Measurements from ENCODE around the gene DNAJC18. TPM values are rescaled to one million over a fixed set of nuclear protein-coding genes. Genes with fewer than 3 reads are reported as not detected.

DNAJC18 gene
- total and polyA plus RNA-seq, 2 of the 8 experiments (the other 6 are each of a cell fraction or from before 2014, with no cell fraction given), result 7.8 to 29.2 TPM

DNA sequence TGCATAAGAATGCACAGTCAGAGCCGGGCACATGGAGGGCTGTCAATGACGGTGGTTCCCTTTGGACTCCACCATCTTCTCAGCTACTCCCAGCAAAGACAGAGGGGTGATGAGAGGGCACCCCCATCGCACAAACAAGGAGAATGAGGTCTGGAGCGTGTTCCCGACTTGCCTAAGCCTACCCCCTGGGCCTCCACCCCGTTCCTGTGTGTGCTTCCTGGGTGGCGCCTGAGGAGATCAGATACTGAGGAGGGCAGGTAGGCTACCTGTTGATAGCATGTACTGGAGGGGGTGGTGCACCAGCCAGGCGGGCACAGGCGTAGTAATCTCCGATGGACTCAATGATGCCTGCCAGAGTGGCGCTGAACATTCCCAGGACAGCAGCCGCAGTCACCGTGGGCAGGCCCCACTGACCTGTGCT is 60.4 kb downstream of the DNAJC18 start:
- Histone ChIP-seq H3K23ac (ENCODE audit: insufficient read length) (no peak overlapping the region), H3K4me3 (ENCODE audit: extremely low read depth in 1 of 4, insufficient read depth in 2 of 4, low read depth in 3 of 4, low read length in 4 of 4) (no peak overlapping the region), H4K91ac (replicated peaks; ENCODE audit: insufficient read length, low read length) (peak overlapping the region; percentile 55), H3K23me2 (ENCODE audit: low read depth, low read length) (no peaks in the 10 kb centered on the region), H3K56ac (replicated peaks; ENCODE audit: insufficient read length, low read depth, low read length) (no peak overlapping the region), H2BK20ac (ENCODE audit: low read length) (no peak overlapping the region), H4K5ac (ENCODE audit: insufficient read length, low read depth, low read length) (no peak overlapping the region), H3K18ac (ENCODE audit: extremely low read depth, low read length) (no peak overlapping the region), H3K4ac (replicated peaks; ENCODE audit: insufficient read length, low read depth, low read length) (no peak overlapping the region), H3K14ac (ENCODE audit: insufficient read length) (no peak overlapping the region), H4K8ac (ENCODE audit: extremely low read depth, insufficient read depth, low read length) (no peak overlapping the region), H3K4me2 (ENCODE audit: insufficient read depth in 1 of 2, low read depth in 2 of 2, low read length in 2 of 2) (no peak overlapping the region), H3K27me3 (replicated peaks in 1 of 4; ENCODE audit: control insufficient read depth in 3 of 4, extremely low read depth in 1 of 4, insufficient read depth in 3 of 4, low read length in 3 of 4) (no peaks in the 10 kb centered on the region), H2BK15ac (ENCODE audit: low read length) (no peak overlapping the region), H2AK5ac (ENCODE audit: low read depth, low read length) (peak overlapping the region; percentile 86; the same call in 1 of the 2 replicates), H3K36me3 (ENCODE audit: control insufficient read depth in 2 of 4, insufficient read depth in 4 of 4, low read length in 3 of 4) (no peaks in the 10 kb centered on the region), H3K79me2 (ENCODE audit: control insufficient read depth in 1 of 2, insufficient read depth in 2 of 2, low read length in 2 of 2) (no peaks in the 10 kb centered on the region), H2AFZ (ENCODE audit: low read length) (no peak overlapping the region), H3K4me1 (replicated peaks in 1 of 4; ENCODE audit: control insufficient read depth in 3 of 4, insufficient read depth in 4 of 4, low read length in 3 of 4) (peaks cover 0 to 11% (median 0%) of the 10 kb centered on the region in 4 experiments; a peak in 2 of 7 replicates), H4K20me1 (replicated peaks in 1 of 2; ENCODE audit: control insufficient read depth in 1 of 2, insufficient read depth in 2 of 2, low read length in 2 of 2) (peaks cover 0 to 5% of the 10 kb centered on the region in 2 experiments), H2BK5ac (ENCODE audit: low read depth, low read length) (0 out of 2 replicates have a peak overlapping the region, but pooled peaks have one; percentile 21), H3K79me1 (ENCODE audit: low read depth, low read length) (peaks cover 2% of the 10 kb centered on the region; the same call in 1 of the 2 replicates), H3K27ac (ENCODE audit: low read depth, low read length) (no peak overlapping the region), H3K9me3 (ENCODE audit: insufficient read depth in 2 of 2, low read depth in 1 of 2, low read length in 1 of 2) (no peaks in the 10 kb centered on the region), H3K9ac (replicated peaks in 1 of 4; ENCODE audit: extremely low read depth in 1 of 4, low read depth in 3 of 4, low read length in 3 of 4) (no peak overlapping the region; a peak in 1 of 7 replicates), H2BK120ac (replicated peaks; ENCODE audit: low read depth, low read length) (no peak overlapping the region), H2BK12ac (ENCODE audit: low read depth, low read length) (no peak overlapping the region)
- POLR2A ChIA-PET (ENCODE audit: partially characterized antibody), result interaction anchor here (0.8 to 3.9 kb wide), 8 partner anchors 9 to 93 kb away, joined by 3 to 13 read pairs (median 4); partner anchors contain the start of gene PAIP2
- DNase-seq (ENCODE audit: low read depth in 1 of 2, low spot score in 2 of 2), result no peak
- WGBS, 2 experiments (ENCODE audit: extremely low coverage in 1 of 2, insufficient coverage in 1 of 2, insufficient read length in 1 of 2, insufficient replicate concordance in 2 of 2, low coverage in 1 of 2, low lambda C conversion rate in 2 of 2, missing lambda C conversion rate in 1 of 2), result 93% methylated on average over 13 of the region's 13 CpGs; no CpG with 5 or more reads in 1 of the 2 experiments
- CTCF ChIA-PET (ENCODE audit: partially characterized antibody), result interaction anchor here (1.2 to 3.6 kb wide), 2 partner anchors 10 to 22 kb away, joined by 3 to 14 read pairs; no protein-coding TSS in a partner anchor
- TF ChIP-seq GTF2F1 (IDR thresholded peaks at IDR 0.05; ENCODE audit: borderline replicate concordance, low read depth, low read length) (no peak), CTBP2 (IDR thresholded peaks at IDR 0.05; ENCODE audit: borderline replicate concordance, insufficient read depth, insufficient read length, low read length) (no peak), KDM1A (IDR thresholded peaks at IDR 0.05; ENCODE audit: borderline replicate concordance, low read length) (no peak)
- FAIRE-seq, result no peak
